HepG2 (cell line): Measurements from ENCODE around the gene SPNS2. TPM values are rescaled to one million over a fixed set of nuclear protein-coding genes. Genes with fewer than 3 reads are reported as not detected.

ENCODE experiments used
- ATAC-seq: fragments of 200-7000 bp; cut with Tn5 transposase; 3 replicates; pipeline ENCODE4 v1.9.1; 2020; ENCODE audit warnings: mild to moderate bottlenecking, moderate library complexity
- BruUV-seq: library from RNA; stranded (reverse); fragments of 400-500 nt; replicated peaks from 2 replicates; lab custom pipeline; 2021; lab: Mats Ljungman, UMichigan
- CTCF ChIA-PET: fragments of 300-600 bp; formaldehyde crosslinking; extraction: SDS; loops from one replicate; lab custom pipeline; 2021; ENCODE audit warnings: low total read pairs, inconsistent platforms, low intra/inter-chr PET ratio; lab: Yijun Ruan, JAX
- POLR2A ChIA-PET: fragments of 350-600 bp; sonication (Branson Sonifier 250); formaldehyde crosslinking; loops from one replicate; lab custom pipeline; 2020; ENCODE audit warnings: antibody characterized with exemption, inconsistent platforms; lab: Yijun Ruan, JAX
- DNase-seq: peaks from one replicate; pipeline ENCODE4 v3.0.0-alpha.2; 2015; ENCODE audit warnings: low spot score
- FAIRE-seq: peaks from 3 replicates; lab custom pipeline; 2011; peaks lifted over from hg19 to GRCh38; lab: Jason Lieb, UNC
- H2AFZ ChIP-seq: one replicate; pipeline ENCODE4 v1.6.1; 2011; ENCODE audit warnings: low read length, inconsistent platforms
- H3K27ac ChIP-seq: fragments of 300-600 bp; 3 replicates; pipeline ENCODE4 v1.8.0; 2011; ENCODE audit warnings: mixed run types, mild to moderate bottlenecking, mixed read lengths, low read length, inconsistent platforms; ENCODE audit not compliant: insufficient read depth; ENCODE audit errors: extremely low read length
- H3K27me3 ChIP-seq, 2 experiments: fragments of 200-600 bp in 1 of 2; 2 replicates in 1 of 2; 3 replicates in 1 of 2; pipeline versions ENCODE4 v1.6.0 to v1.8.0; 2011; ENCODE audit warnings: low read length in 2 of 2, mild to moderate bottlenecking in 2 of 2, moderate library complexity in 2 of 2, inconsistent platforms in 1 of 2; ENCODE audit not compliant: insufficient read depth in 2 of 2, control insufficient read depth in 1 of 2
- H3K36me3 ChIP-seq, 2 experiments: fragments of 200-600 bp in 1 of 2; replicated peaks in 1 of 2; 2 replicates in 1 of 2; 3 replicates in 1 of 2; pipeline versions ENCODE4 v1.5.1 to v1.8.0; 2011; ENCODE audit warnings: low read length in 2 of 2, inconsistent platforms in 1 of 2; ENCODE audit not compliant: insufficient read depth in 2 of 2, control insufficient read depth in 1 of 2
- H3K4me1 ChIP-seq: 2 replicates; pipeline ENCODE4 v1.5.1; 2012; ENCODE audit warnings: low read length, inconsistent platforms; ENCODE audit not compliant: insufficient read depth
- H3K4me2 ChIP-seq: 2 replicates; pipeline ENCODE4 v1.6.0; 2011; ENCODE audit warnings: low read depth, low read length, inconsistent platforms
- H3K4me3 ChIP-seq, 3 experiments: fragments of 200-600 bp in 1 of 3; sonication (generic), shearing (Covaris generic) in 1 of 3; replicated peaks in 1 of 3; 2 replicates each; pipeline ENCODE4 v1.5.1; 2011 to 2016; ENCODE audit warnings: low read length in 3 of 3, inconsistent platforms in 2 of 3, low read depth in 2 of 3, mild to moderate bottlenecking in 2 of 3, control low read depth in 1 of 3, mixed read lengths in 1 of 3; ENCODE audit not compliant: insufficient read depth in 1 of 3
- H3K79me2 ChIP-seq: one replicate; pipeline ENCODE4 v1.6.1; 2011; ENCODE audit warnings: low read length, inconsistent platforms; ENCODE audit not compliant: insufficient read depth
- H3K9ac ChIP-seq: 2 replicates; pipeline ENCODE4 v1.6.0; 2011; ENCODE audit warnings: mild to moderate bottlenecking, low read depth, low read length, inconsistent platforms; ENCODE audit not compliant: insufficient read depth
- H3K9me3 ChIP-seq: 2 replicates; pipeline ENCODE4 v1.5.1; 2012; ENCODE audit warnings: mild to moderate bottlenecking, low read length
- H4K20me1 ChIP-seq: 2 replicates; pipeline ENCODE4 v1.6.0; 2011; ENCODE audit warnings: inconsistent platforms, mild to moderate bottlenecking, low read length, moderate library complexity; ENCODE audit not compliant: insufficient read depth
- RBAK ChIP-seq: sonication (generic); formaldehyde crosslinking; IDR thresholded peaks from 2 replicates; pipeline ENCODE4 v1.5.1; 2020; ENCODE audit warnings: mild to moderate bottlenecking, missing genetic modification reagents
- ZMYM3 ChIP-seq: sonication (generic); formaldehyde crosslinking; IDR thresholded peaks from 2 replicates; pipeline ENCODE4 v1.5.1; 2020; ENCODE audit warnings: mild to moderate bottlenecking, missing genetic modification reagents
- ZNF768 ChIP-seq: sonication (generic); formaldehyde crosslinking; IDR thresholded peaks from 2 replicates; pipeline ENCODE4 v1.4.0; 2020; ENCODE audit warnings: missing genetic modification reagents
- WGBS: methylation state at CpG from one replicate; pipeline ENCODE4 v1.1.6; 2017; ENCODE audit warnings: low lambda C conversion rate; 5-methylcytosine and 5-hydroxymethylcytosine counted together
- in situ Hi-C: cut with HindIII; loops from 2 replicates; pipeline ENCODE4 v1.10.0; 2017; ENCODE audit warnings: low pct_unique_long_range_greater_than_20kb; ENCODE audit not compliant: extremely low pct_ligation_motif_present
- intact Hi-C: fragments of 100-400 bp; cut with micrococcal nuclease; formaldehyde crosslinking; loops from one replicate; pipeline ENCODE4 v1.10.0; 2022; ENCODE audit not compliant: unreplicated experiment
- polyA plus RNA-seq, 8 experiments: library from polyadenylated mRNA; depleted of rRNA in 3 of 8; stranded (reverse) in 7 of 8; unstranded in 1 of 8; fragments of >200 nt; fragmentation: Illumina TruSeq in 4 of 8; extraction: Trizol in 4 of 8; gene quantifications; 2 replicates each; pipeline versions ENCODE4 v1.2.1 to v1.2.3, GENCODE V29; 2011 to 2016; ENCODE audit warnings: low read depth in 4 of 8, missing spikeins in 1 of 8, mixed read lengths in 1 of 8; ENCODE audit not compliant: insufficient read depth in 1 of 8
- total RNA-seq, 5 experiments: library from RNA; depleted of rRNA; stranded (reverse); fragments of >200 nt; fragmentation: Illumina TruSeq; extraction: Trizol; gene quantifications; 2 replicates each; pipeline ENCODE4 v1.2.3, GENCODE V29; 2016; ENCODE audit warnings: low read depth in 1 of 5
- TF ChIP-seq, protein P1 (sequence below): sonication (generic); formaldehyde crosslinking; IDR thresholded peaks from 2 replicates; pipeline ENCODE4 v1.5.0; 2020; ENCODE audit warnings: mild to moderate bottlenecking, missing genetic modification reagents

Gene SPNS2
- total and polyA plus RNA-seq, 2 of the 13 experiments (the other 11 are each of a cell fraction or from before 2014, with no cell fraction given): 0.01 TPM; not detected in 1

DNA sequence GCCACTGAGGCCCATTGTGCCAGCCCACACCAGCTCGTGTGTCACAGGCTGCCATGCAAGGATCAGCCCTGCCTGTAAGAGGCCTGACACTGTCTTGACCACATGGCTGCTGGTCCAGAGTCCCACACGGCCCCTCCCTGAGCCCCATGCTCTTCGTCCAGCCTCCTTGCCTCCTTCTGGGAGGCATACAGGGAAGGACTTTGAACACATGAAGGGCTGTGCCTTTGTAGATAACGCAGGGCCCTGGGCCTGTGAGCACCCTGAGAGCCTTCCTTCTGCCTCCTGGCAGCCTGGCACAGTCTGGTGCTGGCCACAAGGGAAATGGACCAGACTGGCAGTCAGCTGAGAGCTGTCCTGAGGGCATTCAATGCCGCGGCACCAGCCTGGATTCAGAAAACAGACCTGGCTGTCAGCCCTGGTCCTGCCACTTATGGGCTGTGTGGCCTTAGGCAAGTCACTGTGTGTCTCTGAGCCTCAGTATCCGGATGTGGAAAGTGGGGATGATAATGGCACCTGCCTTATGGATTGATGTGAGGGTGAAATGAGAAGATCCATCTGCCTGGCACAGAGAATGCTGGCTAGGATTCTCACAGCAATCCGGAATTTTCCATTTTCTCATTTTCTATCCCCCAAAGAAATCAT is 19.2 kb upstream of the SPNS2 start:
- WGBS: 55% methylated on average over 5 of the region's 8 CpGs
- FAIRE-seq: no peak

More for the DNA sequence above, 19.2 kb upstream of the SPNS2 start:
- no peak overlapping the region for H3K27ac ChIP-seq
- H4K20me1 ChIP-seq: no peaks in the 10 kb centered on the region
- no peak overlapping the region for H3K4me3 ChIP-seq
- H2AFZ ChIP-seq: no peak overlapping the region
- BruUV-seq: no TSS peak
- H3K9me3 ChIP-seq: no peaks in the 10 kb centered on the region
- TF ChIP-seq, protein P1, sequence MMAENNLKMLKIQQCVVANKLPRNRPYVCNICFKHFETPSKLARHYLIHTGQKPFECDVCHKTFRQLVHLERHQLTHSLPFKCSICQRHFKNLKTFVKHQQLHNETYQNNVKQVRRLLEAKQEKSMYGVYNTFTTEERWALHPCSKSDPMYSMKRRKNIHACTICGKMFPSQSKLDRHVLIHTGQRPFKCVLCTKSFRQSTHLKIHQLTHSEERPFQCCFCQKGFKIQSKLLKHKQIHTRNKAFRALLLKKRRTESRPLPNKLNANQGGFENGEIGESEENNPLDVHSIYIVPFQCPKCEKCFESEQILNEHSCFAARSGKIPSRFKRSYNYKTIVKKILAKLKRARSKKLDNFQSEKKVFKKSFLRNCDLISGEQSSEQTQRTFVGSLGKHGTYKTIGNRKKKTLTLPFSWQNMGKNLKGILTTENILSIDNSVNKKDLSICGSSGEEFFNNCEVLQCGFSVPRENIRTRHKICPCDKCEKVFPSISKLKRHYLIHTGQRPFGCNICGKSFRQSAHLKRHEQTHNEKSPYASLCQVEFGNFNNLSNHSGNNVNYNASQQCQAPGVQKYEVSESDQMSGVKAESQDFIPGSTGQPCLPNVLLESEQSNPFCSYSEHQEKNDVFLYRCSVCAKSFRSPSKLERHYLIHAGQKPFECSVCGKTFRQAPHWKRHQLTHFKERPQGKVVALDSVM (CRISPR knock-in tag): peak; percentile 75; the same call in 1 of the 2 replicates
- TF ChIP-seq ZMYM3 (CRISPR knock-in tag): 0 out of 2 replicates have a peak, but pooled peaks have one; percentile 14
- peak; percentile 97 for TF ChIP-seq ZNF768 (CRISPR knock-in tag)
- no peak for TF ChIP-seq RBAK (CRISPR knock-in tag)
- H3K4me1 ChIP-seq: peaks cover 63% of the 10 kb centered on the region
- ChIA-PET POLR2A (no interaction called here), CTCF (no interaction called here)
- ATAC-seq (no peak), DNase-seq (no peak)
- no peaks in the 10 kb centered on the region for H3K79me2 ChIP-seq
- H3K27me3 ChIP-seq: peaks cover 3 to 56% of the 10 kb centered on the region in 2 experiments
- no peaks in the 10 kb centered on the region for H3K36me3 ChIP-seq
- intact Hi-C loops: no loop called here
- in situ Hi-C loops: no loop called here
- peak overlapping the region; percentile 84; the same call in 1 of the 2 replicates for H3K4me2 ChIP-seq
- H3K9ac ChIP-seq: no peak overlapping the region
